Stimulated activated CD4-positive, alpha-beta T cell treated with anti-CD3 and anti-CD28 coated beads, Interleukin-2, amount 100 ng/mL, for 24 hours (primary cell): ENCODE data around the gene SNX15.
"Not testable (repeated sequence)": the region's sequence is repeated elsewhere in the genome, so short reads cannot be mapped to it uniquely, and the experiment has no call there.

Experiments
- DNase-seq, 2 donors: peaks; one replicate each; pipeline ENCODE4 v3.0.0-alpha.2; 2020

Gene SNX15

GRCh38 chr11:65017937-65018336, 9.3 kb upstream of the SNX15 start:
- DNase-seq = no peak

DNA sequence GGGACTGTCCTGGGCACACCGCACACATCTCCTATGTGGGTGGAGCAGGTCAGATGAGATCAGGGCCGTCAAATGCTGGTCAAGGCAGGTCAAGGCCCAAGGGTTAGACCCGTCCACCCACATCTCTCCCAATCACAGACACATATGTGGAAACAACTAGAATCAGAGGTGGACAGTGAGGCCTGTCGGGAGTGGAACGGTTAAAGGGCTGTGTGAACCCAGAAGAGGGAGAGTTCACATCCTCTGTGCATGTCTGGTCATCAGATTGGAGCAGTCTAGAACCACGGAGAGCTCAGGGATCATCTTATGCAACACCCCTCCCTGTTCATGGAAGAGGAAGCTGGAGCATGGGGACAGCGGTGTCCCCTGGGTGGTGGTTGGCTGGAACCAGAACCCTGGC, 7.4 kb upstream of the SNX15 start:
- DNase-seq = no peak

DNA sequence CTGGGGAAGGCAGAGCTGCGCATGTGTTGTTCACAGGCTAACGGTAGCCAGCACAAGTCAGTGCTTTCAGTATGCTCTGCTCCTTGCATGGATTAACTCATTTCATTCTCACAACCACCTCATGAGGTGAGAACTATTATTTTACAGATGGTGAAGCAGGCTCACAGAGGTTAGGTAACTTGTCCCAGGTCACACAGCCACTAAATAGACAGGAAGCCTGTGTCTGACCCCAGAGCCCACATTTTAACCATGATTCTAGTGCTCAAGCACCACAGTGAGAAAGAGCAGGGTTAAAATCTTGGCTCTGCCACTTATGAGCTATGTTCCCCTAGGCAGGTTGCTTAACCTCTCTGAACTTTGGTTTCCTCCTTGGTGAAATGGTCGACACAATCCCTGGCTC, 6.2 kb upstream of the SNX15 start:
- DNase-seq = no peak

DNA sequence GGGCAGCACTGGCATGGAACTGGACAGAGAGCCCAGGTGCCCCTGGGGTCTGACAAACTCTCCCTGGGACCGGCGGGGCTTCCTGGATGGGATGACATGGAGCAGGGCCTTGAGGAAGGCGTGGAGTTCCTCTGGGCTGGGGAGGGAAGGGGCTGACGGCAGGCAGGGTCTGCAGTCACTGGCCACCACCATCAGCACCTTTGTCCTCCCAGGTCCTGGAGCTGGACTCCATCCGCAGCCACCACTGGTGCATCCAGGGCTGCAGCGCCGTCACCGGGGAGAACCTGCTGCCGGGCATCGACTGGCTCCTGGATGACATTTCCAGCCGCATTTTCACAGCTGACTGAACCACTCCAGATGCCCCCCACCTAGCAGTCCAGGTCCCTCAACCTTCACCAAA, 5.7 kb upstream of the SNX15 start:
- DNase-seq = no peak

DNA sequence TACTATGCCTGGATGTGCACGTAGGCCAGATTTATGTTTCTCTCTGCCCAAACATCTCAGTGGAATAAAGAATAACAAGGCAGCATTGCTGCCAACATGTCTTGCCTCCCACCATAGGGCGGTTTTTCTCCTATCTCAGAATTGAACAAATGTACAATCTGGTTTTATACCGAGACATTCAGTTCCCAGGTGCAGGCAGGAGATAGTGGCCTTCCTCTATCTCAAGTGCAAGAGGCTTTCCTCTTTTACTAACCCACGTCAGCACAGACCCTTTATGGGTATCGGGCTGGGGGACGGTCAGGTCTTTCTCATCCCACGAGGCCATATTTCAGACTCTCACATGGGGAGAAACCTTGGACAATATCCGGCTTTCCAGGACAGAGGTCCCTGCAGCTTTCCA, 3.7 kb upstream of the SNX15 start:
- DNase-seq = not testable (repeated sequence)

GRCh38 chr11:65026810-65027209, 429 bp upstream of the SNX15 start:
- no peak for DNase-seq

DNA sequence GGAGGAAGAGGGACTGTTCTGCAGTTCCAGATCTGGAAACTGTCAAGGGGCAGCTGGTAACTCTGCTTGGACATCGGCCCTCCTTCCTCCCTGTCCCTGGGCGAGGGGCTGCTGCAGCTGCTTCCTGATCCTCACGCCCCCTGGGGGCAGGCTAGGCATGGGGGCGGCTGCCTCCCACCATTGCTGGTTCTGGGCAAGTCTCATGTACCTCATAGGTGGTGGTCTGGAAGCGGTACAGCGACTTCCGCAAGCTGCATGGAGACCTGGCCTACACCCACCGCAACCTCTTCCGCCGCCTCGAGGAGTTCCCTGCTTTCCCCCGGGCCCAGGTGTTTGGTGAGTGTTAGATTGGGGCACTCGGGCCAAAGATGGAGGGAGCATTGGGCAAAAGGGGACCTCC, 5.0 kb downstream of the SNX15 start:
- DNase-seq = no peak

- DNase-seq = no peak
Observed at GRCh38 chr11:65034423-65034822, 7.2 kb downstream of the SNX15 start.

DNA sequence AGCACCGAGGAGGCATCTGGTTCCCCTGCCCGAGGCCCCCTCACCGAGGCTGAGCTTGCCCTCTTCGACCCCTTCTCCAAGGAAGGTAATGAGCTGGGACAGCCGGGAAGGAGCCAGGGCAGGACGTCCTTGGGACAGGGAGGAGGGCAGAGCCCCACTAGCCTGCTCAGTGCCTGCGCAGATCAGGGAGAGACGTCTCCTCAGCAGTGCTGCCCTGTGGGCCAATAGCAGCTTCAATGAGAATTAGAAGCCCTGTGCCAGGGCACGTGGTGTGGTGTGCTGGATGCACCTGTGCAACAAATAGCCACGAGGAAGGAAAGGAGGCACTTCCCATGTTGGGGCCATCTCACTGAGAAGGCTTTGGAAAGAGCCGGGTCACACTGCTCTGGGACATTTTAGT, 8.3 kb downstream of the SNX15 start:
- DNase-seq = no peak

GRCh38 chr11:65036931-65037330, 9.7 kb downstream of the SNX15 start:
- no peak for DNase-seq

GRCh38 chr11:65040520-65040846, 13.2 kb downstream of the SNX15 start:
- no peak for DNase-seq

DNA sequence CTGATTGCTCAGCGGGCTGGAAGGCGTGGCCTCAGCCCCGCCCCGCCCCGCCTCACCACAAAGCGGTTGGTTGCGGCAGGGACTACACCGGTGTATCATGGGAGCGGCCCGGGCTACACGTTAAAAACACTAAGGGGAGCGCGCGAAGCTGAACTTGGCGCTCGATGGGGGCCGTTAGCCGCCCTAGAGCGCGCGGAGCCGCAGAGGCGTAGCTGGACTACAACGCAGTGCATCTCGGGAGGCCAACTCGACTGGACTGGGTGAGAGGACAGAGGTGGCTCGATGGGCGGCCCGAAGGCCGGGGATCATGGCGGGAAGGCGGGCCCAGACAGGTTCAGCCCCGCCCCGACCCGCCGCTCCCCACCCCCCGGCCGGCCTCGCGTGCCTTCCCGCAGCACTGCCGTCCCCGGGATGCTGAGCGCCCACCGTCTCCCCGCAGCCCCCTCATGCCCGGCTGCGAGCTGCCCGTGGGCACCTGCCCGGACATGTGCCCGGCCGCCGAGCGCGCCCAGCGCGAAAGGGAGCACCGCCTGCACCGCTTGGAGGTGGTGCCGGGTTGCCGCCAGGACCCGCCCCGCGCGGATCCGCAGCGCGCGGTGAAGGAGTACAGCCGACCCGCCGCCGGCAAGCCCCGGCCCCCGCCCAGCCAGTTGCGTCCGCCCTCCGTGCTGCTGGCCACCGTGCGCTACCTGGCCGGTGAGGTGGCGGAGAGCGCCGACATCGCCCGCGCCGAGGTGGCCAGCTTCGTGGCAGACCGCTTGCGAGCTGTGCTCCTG, 13.8 kb downstream of the SNX15 start, which contains the start of gene SAC3D1:
Gene SAC3D1, plus strand, starts transcription at position 364 of the 776 bp plus-strand sequence. Its CDS starts 83 bp downstream, at position 447.
- peak; percentile 87 to 90 for DNase-seq

GRCh38 chr11:65042891-65043290, 15.7 kb downstream of the SNX15 start:
- DNase-seq = no peak

DNA sequence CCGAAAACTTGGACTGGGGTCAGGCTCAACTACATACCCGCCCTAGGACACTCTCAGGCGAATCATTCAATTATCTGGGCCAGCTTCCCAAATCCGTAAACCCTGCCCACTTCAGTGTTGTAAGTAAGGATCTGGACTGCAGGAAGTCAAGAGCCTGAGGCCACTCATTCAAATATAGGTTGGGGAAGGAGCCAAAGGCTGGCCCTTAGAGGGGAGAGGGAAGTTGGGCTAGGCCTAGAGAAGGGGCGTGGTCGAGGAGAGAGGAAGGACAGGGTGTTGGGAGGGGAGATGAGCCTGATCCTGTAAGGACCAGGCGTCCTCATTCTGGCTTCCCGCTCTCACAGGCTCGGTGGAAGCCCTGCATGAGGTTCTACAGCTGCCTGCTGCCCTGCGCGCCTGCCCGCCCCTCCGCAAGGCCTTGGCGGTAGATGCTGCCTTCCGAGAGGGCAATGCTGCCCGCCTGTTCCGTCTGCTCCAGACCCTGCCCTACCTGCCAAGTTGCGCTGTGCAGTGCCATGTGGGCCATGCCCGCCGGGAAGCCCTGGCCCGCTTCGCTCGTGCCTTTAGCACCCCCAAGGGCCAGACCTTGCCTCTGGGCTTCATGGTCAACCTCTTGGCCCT, 16.8 kb downstream of the SNX15 start:
- DNase-seq = no peak

GRCh38 chr11:65045061-65045460, 17.8 kb downstream of the SNX15 start:
- no peak for DNase-seq

DNA sequence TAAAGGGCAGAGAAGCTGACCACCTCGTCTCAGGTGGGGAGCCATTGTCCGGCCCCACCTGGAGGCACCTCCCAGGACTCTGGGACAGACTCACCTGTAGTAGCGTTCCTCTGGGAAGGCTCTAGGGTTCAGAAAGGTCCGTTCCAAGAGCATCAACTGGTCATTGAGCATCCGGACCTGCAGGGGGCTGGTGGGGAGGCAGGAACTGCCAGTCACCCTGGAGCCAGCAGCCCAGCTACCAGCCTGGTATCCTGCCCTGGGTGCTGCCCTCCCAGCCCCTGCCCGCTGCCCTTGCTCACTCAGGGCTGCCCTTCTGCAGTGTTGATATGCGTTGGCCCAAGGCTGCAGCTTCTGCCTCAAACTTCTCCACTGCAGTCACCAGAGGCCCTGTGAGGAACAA, 18.5 kb downstream of the SNX15 start:
- no peak for DNase-seq

DNA sequence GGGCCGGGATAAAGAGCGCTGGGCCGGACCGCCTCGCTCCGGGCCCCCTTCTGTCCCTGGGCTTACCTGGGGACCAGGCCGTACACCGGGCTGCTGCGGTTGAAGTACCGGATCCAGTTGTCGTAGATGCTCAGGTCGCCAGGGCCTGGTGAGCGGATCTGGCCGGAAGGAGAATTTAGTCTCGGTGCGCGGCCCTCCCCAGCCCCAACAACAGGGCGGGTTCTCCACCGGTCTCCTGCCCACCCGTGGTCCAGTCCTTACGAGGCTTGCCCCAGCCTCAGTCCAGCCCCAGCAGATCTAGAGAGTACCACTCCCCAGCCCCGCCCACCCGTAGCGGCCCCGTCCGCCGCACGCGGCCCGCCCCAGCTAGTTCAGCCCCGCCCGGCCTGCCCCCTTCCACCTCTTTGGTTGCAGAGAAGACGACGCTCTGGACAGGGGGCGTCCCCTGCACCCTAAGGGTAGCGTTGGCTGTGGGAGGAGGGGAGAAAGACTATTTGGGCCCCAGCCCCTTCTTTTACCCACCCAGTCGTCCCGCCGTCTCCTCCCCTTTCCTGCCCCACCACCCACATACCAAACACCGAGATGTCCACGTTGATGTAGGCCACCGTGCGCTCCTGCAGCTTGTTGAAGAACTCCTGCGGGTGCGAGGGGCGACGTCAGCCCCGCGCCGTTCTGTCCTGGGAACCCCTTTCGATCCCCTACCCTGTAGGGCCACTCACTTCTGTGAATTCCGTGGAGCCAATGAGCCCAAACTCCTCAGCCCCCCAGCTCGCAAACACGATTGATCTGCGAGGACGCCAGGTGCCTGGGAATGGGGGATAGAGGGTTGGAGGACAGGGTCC, 20.6 kb downstream of the SNX15 start:
- DNase-seq = peak; percentile 31 to 47

DNA sequence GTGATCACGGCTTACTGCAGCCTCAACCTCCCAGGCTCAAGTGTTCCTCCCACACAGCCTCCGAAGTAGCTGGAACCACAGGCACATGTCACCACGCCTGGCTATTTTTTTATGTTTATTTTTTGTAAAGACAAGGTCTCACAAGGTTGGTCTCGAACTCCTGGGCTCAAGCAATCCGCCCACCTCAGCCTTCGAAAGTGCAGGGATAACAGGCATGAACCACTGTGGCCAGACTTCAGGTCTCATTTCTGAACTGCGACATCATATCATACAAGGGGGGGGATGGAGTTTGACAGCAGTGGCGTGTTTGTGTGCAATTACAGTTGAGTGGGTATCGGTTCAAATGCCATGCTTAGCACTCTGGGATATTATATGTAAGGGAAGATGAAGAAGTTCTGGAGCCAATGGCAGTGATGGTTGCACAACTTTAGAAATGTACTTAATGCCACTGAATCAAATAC, 24.2 kb downstream of the SNX15 start:
- DNase-seq = no peak

DNA sequence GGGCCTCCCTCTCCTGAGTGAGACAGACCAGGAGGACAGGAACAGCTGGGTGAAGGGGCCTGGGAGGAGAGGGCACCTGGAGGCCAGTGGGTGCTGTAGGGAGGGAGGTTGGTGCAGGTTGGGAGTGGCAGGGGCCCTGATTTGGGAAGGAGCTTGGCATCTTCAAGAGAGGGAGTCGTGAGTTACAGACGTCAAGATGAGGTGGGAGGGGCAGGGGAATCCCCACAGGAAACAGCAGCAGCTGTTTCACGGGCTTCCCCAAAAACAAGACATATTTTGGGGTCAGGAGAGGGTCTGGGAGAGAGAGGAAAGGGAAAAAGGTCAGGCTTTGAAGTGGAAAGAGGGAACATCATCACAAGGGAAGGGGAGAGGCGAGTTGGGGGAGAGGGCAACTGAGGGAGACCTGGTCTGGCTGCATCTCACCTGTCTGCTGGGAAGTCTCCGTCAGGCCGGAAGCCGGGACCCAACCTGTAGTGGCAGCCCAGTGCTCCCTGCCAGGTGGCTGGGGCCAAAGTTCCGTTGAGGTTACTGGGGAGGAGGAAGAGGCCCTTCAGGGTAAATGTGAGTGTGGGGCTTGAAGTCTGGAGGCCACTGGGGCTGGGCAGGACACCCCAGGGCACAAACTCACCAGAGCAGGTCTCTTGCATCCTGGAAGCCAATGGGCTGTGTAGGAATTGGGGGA, 26.7 kb downstream of the SNX15 start:
- peak; percentile 17 to 35 for DNase-seq

- no peak for DNase-seq
Observed at GRCh38 chr11:65055538-65055937, 28.3 kb downstream of the SNX15 start.

DNA sequence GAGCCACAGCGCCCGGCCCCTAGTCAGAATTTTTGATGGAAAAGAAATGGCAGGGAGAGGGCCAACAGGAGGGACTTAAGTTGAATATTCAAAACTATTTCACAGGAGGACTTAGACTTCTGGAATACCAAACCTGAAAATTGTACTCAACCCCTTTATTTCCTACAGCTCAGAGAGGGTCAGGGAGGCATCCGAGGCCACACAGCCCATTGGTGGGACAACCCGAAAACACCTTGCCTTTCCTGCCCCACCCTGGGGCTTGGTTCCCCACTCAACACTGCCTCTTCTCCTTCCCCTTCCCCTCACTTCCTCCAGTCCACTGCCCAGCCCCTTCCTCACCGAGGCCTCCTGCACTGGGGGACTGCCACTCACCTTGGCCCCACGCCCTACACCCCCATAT, 29.8 kb downstream of the SNX15 start:
- no peak for DNase-seq

GRCh38 chr11:65057526-65057925, 30.3 kb downstream of the SNX15 start:
- DNase-seq = no peak

DNA sequence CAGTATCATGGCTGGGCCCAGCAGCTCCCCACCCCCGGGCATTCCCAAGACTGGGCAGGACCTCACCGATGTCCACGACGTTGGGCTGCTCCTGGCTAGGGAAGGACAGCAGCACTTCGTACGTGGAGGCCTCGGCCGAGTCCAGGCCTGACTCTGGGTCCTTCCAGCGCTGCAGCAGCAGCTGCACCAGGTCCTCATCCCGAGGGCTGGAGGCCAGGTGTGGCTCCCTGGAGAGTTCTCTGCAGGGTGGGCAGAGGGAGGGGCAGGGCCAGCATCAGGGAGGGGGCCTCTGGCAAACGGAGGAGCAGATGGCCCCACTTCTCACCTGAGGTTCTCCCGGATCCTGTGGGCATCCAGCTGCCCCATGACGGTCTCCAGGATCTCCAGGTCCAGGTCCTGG, 30.8 kb downstream of the SNX15 start:
- DNase-seq = no peak
